Activated CD4-positive, alpha-beta T cell treated with anti-CD3 and anti-CD28 coated beads for 24 hours (primary cell): ENCODE data around the gene AHRR.

Experiments used
- DNase-seq, 2 donors: peaks; one replicate each; pipeline ENCODE4 v3.0.0-alpha.2; 2020; ENCODE audit warnings: low read depth in 2 of 2

AHRR gene

GRCh38 chr5:415928-416635 is 94.6 kb downstream of the AHRR start:
- no peak for DNase-seq

- no peak for DNase-seq
These were observed 95.1 kb downstream of the AHRR start for GRCh38 chr5:416636-416960.

GRCh38 chr5:417301-418161 is 96.0 kb downstream of the AHRR start:
- no peak for DNase-seq

GRCh38 chr5:418162-419121 is 96.9 kb downstream of the AHRR start:
- DNase-seq, result no peak

GRCh38 chr5:419970-420369 is 98.5 kb downstream of the AHRR start:
- no peak for DNase-seq

- no peak for DNase-seq
These were observed 99.2 kb downstream of the AHRR start for GRCh38 chr5:420632-421286.

- DNase-seq, result no peak
These were observed 99.9 kb downstream of the AHRR start for GRCh38 chr5:421287-421880.

- no peak for DNase-seq
These were observed 100.4 kb downstream of the AHRR start for GRCh38 chr5:421901-422300.

- DNase-seq, result no peak
These were observed 101.1 kb downstream of the AHRR start for GRCh38 chr5:422323-423232.

- DNase-seq, result no peak
These were observed 101.7 kb downstream of the AHRR start for GRCh38 chr5:423233-423565.

GRCh38 chr5:423626-424261 is 102.2 kb downstream of the AHRR start:
- DNase-seq, result no peak

GRCh38 chr5:424301-425110 is 103.0 kb downstream of the AHRR start:
- no peak for DNase-seq

GRCh38 chr5:425714-426113 is 104.2 kb downstream of the AHRR start:
- no peak for DNase-seq

GRCh38 chr5:426392-426976 is 105.0 kb downstream of the AHRR start:
- DNase-seq, result no peak

- no peak for DNase-seq
These were observed 106.0 kb downstream of the AHRR start for GRCh38 chr5:427415-428087.

- no peak for DNase-seq
These were observed 106.7 kb downstream of the AHRR start for GRCh38 chr5:428219-428618.

GRCh38 chr5:428754-429452 is 107.4 kb downstream of the AHRR start:
- DNase-seq, result no peak
